Skin epidermis (tissue), 12 donors: ENCODE results near the gene FSTL4.

ENCODE experiments used
- H3K27ac ChIP-seq, 21 experiments: fragments of 200-600 bp; sonication (generic) in 11 of 21; one replicate each; pipeline ENCODE4 v1.5.0; 2020; ENCODE audit warnings: mild to moderate bottlenecking in 3 of 21, inconsistent platforms in 2 of 21, moderate library complexity in 2 of 21
- H3K4me3 ChIP-seq, 7 experiments: fragments of 200-600 bp; sonication (generic) in 2 of 7; one replicate each; pipeline ENCODE4 v1.5.0; 2020; ENCODE audit warnings: inconsistent platforms in 2 of 7, mild to moderate bottlenecking in 2 of 7, moderate library complexity in 1 of 7

The FSTL4 gene

DNA sequence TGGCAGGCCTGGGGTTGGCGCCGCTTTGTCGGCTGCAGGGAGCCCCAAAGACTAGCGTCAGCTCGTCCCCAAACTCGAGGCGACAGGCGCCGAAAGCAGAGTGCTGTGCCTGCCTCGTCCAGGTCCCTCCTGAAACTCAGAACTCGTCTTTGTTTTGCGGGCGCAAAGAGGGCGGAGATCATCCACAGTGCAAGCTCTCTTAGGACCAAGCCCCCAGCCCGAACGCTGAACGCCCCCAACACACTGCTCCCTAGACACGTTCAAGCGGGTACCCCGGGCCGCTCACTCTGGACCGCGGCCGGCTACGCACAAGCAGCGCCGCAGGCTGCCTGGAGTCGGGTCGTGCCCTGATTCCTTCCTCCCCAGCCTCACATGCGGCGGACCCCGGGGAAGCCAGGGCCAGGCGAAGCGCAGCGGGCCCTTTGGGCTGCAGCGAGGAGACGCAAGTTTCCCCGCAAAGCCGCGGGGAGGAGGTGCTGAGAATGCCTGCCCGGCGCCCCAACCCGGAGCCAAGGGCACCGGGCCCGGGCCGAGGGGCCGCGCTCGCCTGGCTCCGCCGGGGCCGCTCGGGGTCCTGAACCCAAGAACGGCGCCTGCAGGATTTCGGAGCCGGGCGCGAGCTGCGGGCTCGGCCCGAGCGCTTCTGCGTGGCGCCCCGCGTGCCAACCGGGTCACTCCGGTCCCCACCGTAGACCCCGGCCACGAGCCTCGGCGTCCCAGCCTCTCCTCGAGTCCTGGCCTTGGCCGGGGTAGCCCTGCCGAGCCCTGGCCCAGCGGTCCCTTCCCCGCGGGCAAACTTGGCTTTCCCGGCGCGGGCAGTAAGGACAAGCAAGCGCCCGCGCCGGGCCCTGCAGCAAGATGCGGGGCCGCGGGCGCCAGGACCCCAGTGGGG is 738 bp downstream of the FSTL4 start:
- peak overlapping the region; percentile 15 to 45 (median 33) for H3K4me3 ChIP-seq
- H3K27ac ChIP-seq: no peak overlapping the region

DNA sequence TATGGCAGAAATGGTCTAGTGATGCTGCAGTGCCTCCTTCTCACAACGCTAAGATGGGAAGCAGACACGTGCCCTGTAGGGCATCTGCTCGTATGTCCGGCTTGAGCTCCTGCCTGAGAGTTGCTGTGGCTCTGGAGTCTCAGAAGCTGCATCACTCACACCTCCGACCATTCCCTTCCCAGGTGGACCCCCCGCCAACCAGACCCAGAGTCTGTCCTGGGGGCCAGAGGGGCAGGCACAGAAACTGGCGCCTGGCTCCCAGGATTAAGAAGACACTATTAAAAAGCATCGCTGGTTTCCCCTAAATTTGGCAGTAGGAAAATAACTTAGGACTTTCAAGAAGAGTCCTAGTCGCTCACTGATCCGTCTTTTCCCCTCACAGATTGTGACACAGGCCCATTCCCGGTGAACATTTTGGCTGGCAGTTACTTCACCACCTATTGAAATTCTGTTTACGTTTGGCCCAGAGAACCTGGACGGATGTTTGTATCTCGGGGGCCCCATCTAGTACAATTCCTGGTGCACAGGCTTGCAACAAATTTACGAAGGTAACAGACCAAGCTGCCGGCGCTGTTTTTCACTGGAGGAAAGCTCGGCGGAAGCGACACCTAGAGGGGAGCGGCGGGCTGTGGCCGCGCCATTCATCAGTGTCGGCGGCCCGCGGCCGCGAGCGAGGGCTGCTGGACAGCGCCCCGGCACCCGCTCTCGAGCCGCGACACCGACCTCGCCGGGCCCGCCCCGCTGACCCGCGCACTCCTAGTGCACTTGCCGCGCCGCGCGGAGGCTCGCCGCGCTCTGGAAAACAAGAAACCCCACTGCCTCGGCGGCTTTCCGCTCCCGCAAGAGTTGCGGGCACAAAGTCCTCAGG is 1.6 kb downstream of the FSTL4 start:
- no peak overlapping the region for H3K27ac ChIP-seq
- H3K4me3 ChIP-seq: peak overlapping the region in 5 of 7 experiments; percentile 15 to 45 (median 43)

DNA sequence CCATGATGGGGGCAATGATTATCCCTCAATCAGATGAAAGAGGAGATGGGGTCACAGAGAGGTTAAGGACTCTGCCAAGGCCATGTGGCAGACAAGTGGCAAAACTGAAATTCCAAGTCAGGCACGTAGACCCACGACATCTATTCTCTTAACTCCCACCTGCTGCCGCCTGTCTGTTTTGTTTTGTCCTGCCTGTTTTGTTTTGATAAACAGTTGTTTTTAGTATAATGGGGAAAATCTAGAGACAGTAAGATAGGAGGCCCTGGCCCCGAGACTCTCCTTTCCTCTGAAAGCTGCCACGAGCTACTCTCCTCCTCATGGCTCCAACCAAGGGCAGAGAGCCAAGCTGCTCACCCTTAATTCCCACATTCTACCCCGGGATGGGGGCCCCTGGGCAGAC is 4.9 kb downstream of the FSTL4 start:
- no peak overlapping the region for H3K4me3 ChIP-seq
- H3K27ac ChIP-seq: no peak overlapping the region

DNA sequence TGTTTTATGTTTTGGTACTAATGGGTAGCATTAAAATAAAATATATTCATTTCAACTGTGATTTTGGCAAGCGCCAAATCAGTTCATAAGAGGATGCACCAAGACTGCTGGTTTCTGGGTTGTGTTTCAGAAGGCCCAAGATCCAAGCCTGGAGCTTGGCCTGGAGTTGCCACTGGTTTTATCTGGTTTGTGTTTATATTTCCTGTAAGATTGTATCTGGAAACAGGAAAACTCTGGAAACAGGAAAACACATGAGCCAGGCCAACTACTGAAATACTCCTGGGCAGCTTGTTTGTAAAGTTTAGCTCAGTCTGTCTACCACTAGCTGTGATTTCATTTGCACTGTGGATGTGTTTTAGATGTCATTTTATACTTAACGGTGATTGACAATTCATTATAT is 5.5 kb downstream of the FSTL4 start:
- no peak overlapping the region for H3K4me3 ChIP-seq
- no peak overlapping the region for H3K27ac ChIP-seq

DNA sequence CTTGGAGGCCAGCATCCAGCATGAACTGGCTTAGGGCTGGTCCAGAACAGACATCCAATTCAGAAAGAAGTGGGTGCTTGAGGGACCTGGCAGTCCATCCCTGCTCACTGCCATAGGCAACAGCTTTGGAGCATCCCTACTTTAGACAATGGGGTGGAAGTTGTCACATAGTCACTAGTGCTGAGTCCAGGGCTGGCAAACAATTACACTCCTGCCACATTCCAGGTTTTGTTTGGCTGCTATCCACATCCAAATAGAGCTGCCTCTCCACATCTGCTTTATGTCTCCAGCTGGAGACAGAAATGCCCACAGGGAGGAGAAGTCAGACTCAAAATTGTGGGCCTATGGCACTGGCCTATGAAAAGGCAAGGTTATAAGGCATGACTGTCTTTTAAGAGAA is 7.0 kb downstream of the FSTL4 start:
- no peak overlapping the region for H3K4me3 ChIP-seq
- H3K27ac ChIP-seq: no peak overlapping the region

DNA sequence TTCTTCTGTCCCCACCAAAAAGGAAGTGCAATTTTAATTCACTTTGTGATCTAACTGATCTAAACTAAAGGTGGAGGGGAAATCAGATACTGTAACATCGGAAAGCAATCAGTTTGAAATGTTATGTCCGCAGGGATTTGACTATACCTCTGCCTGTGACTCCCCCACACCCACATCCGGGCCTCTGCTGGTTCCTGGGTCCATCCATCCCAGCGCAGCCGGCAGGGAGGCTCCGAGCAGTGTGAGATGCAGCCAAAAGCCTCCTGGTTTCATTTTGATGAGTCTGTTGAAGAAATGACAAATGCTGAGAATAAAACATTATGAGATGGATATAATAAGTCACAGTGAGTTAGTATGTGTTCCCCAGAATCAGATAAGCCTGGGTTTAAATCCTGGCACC is 8.6 kb downstream of the FSTL4 start:
- Histone ChIP-seq H3K27ac (no peak overlapping the region), H3K4me3 (no peak overlapping the region)

DNA sequence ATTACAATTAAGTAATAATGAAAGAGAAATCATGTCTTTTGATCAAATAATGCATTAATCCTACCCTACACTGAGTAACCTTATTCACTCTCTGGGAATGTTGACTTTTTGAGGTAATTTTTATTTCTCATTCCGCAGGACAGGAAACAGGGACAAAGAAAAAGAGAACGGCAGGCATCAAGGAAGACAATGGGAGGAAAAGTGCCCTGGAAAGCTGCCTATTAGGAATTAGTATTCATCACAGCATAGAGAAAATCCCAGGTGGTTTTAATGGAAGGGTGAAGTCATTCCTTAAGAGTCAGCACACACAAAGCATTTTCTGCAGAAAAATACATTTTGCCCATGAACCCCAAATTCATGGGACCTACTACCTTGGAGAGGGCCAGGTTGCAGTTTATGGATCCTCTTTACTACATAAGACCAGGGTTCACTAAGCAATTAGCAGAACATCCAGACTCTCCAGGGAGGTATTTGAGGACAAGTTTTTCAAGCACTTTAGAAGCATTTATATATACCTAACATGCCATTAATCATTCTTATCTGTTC is 9.4 kb downstream of the FSTL4 start:
- H3K4me3 ChIP-seq: no peak overlapping the region
- H3K27ac ChIP-seq: no peak overlapping the region

DNA sequence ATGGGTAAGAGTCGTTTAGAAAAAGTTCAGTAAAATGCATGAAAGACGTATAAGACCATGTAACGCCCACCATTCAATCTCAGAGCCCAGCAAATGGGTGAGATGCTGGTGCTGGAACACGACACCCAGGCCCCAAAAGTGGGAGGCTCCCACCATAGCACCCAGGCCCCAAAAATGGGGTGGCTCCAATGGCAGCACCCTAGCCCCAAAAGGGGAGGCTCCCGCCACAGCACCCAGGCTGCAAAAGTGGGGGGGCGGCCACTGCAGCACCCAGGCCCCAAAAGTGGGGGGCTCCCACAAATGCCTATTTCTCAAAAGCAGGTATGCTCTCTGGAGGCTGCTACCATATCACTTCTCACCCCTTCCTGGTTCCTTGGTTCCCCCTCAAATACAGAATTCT is 12.7 kb downstream of the FSTL4 start:
- no peak overlapping the region for H3K4me3 ChIP-seq
- no peak overlapping the region for H3K27ac ChIP-seq

DNA sequence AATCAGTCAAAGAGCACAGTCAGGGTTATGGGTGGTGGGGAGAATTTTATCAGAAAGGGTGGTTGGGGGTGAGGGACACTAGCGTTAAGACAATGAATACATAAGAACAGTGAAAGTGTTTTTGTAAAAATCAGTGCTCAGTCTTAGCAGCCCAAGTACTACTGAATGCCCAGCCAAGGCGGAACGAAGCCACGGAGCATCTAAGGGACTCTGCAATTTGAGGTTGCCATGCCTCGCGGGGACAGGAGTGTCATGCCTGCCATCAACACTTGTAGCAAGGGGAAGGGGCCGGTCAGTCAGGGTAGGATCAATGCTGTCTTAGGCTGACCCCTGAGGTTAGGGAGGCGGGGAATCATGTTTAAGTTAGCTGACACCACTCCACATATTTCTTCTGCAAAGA is 13.3 kb downstream of the FSTL4 start:
- H3K4me3 ChIP-seq: no peak overlapping the region
- no peak overlapping the region for H3K27ac ChIP-seq

DNA sequence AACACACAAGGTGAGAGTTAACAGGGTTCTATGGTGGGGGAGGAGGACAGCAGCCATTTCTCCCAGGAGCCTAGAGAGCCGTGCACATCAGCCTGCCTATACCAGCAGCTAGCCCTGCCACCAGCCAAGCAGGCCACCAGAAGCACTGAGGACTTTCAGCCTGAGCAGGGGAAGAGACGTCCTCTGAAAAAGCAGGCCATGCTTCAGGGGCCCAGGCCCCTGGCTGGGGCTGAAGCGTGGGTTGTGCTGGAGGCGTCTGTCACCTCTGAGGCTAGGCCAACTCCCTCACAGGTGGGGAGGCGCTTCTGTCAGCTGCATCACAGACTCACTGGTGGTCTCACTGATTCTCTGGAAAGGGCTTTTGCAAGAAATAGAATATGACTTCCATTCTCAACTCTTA is 16.3 kb downstream of the FSTL4 start:
- H3K4me3 ChIP-seq: no peak overlapping the region
- H3K27ac ChIP-seq: no peak overlapping the region

DNA sequence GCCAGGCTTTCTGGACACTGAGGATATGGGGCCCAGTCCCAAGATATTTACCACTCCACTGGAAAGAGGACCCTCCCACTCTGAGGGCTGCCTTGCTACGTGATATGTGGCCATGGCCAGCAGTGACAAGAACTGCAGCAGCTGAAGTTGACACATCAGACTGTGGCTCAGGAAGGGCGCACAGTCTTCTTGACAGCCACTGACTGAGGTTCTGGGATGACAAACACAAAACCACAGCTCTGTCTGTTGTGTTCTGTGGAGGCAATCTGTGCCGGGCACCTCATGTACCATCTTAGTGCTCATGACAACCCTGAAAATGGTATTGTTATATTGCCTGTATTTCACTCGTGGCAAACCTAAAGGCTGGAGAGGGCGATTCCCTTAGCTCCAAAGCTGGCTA is 16.9 kb downstream of the FSTL4 start:
- H3K4me3 ChIP-seq: no peak overlapping the region
- H3K27ac ChIP-seq: no peak overlapping the region

DNA sequence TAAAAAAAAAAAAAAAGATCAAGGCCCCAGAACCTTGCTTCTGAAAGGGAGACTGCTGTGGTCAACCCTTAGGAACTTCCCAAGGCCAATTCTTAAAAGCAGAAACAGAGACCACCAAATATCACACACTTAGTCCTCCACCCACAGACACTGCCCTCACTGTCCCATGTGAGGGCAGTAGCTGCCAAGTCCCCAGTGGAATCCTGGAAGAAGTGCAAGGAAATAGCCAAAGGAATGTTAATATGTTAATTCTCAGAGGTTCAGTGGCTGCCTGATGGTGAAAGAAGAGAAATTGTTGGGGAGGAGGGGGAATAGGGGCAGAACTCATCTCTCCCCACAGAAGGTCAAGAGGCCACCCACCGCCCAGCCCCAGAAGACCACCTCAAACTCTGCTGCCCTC is 23.1 kb downstream of the FSTL4 start:
- no peak overlapping the region for H3K27ac ChIP-seq
- no peak overlapping the region for H3K4me3 ChIP-seq

DNA sequence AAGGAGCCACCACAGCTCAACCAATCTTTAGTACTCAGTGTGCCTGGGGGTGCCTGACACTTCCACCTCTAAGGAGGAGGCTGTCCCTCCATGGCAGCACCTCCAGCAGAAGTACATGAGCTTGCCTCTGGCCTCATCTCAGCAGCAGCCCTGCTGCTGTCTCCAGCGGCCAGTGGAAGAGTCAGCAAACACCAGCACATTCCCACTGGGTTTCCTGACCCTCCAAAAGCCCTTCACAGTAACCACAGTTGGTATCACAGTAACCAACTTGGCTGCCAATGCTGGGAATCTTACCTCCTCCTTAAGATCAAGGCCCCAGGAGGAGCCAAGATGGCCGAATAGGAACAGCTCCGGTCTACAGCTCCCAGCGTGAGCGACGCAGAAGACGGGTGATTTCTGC is 29.4 kb downstream of the FSTL4 start:
- peak overlapping the region in 3 of 21 experiments; percentile 24 to 65 (median 50) for H3K27ac ChIP-seq
- H3K4me3 ChIP-seq: no peak overlapping the region

DNA sequence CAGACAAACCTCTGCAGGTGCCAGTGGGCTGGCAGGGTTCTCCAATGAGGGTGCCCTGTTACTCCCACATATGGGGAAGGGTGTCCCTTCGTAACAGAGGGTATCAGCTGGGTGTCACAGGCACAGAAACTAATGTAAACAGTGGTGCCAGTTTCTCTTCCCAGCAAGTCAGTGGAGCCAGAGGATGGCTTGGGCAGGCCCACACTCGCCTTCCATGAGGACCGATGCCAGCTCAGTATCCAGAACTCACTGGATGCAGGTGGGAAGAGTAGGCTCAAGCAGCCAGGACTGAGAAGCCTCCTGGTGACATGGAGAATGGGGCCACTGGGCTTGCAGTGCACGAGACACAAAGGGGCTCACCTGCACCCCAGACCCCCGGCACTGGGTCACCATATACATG is 30.4 kb downstream of the FSTL4 start:
- no peak overlapping the region for H3K4me3 ChIP-seq
- H3K27ac ChIP-seq: no peak overlapping the region

DNA sequence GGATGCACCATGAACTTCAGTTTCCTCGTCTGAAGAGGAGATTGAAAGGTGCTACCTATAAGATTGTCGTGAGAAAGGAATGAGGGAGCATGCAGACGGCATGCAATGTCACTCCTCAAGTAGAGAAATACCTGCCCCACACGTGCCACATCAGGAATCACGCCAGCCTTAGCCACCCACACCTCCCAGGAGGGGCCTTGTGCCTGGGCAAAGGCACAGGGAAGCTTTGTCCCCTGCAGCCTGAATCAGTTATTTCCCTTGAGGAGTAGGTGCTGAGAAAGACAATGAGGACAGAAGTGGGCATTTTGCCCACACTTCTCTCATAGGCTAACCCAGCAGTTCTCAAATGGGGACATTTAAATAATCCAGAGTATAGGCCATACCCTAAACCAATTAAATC is 31.0 kb downstream of the FSTL4 start:
- Histone ChIP-seq H3K27ac (no peak overlapping the region), H3K4me3 (no peak overlapping the region)

DNA sequence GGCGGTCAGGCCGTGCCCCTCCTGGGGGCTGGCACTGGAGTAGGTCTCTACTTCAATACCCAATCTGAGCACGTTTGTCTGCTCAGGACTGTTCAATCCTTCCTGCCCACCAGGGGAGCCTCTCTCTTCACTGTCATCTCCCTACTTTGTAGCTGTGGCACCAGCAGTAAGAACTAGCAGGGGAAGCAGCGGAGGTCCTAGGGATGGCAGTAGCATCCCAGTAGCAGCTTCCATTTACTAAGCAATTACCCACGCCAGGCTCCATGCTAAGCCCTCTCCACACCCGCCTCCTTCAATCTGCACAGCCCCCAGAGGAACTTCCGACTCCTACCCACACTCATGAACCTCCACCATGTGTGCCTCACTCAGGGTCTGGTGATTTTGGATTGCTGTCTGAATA is 31.7 kb downstream of the FSTL4 start:
- H3K27ac ChIP-seq: no peak overlapping the region
- H3K4me3 ChIP-seq: no peak overlapping the region

DNA sequence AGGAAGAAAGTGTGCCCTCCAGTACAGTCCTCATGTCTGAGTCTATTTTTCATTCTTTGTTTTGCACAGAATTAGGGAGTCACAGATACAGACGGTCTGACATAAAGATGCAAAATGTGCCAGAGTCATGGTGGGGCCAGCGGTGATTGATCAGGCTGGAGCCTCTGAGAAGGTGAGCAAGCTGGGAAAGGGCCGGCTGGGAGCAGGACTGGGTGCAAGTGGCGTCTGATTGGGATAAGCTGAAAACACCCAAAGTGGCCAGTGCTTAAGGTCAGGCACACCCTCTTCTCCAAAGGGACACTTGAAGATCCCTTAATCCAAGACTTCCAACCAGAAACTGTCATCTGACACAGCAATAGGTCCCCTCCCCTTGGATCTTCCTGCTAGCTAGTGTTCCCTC is 32.6 kb downstream of the FSTL4 start:
- H3K4me3 ChIP-seq: no peak overlapping the region

DNA sequence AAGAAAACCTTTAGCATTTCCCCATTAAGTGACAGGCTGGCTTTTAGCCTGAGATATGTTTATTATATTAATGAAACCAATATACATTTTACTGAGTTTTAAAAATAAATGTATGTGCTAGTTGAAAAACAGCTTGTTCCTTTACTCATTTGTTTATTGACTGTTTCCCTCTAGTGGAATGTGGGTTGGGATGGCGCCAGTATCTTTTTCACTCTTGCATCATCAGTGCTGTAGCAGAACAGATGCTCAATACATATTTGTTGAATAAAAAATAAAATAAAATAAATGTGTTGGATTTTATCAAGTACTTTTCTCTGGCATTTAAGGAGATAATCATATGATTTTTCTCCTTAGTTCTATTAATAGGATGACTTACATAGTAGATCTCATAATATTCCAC is 43.0 kb downstream of the FSTL4 start:
- H3K4me3 ChIP-seq: no peak overlapping the region
- H3K27ac ChIP-seq: no peak overlapping the region

More for the DNA sequence above, 32.6 kb downstream of the FSTL4 start:
- no peak overlapping the region for H3K27ac ChIP-seq

DNA sequence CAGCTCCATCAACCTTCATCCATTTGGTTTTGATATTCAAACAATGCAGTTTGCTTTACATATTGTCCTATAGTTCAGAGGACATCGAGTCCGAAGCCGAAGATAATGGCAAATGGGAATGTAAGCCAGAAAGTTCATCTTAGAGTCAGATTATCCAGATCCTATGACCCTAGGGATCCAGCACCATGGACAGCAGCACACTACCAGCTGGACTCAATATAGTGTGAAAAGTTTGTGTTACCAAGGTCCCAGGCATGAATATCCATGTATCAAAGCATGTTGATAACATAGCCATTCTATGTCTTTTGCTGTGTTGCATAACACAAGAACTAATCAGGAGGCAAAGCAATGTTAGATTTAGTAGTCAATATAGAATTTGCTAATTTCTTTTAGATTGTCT is 46.3 kb downstream of the FSTL4 start:
- Histone ChIP-seq H3K27ac (no peak overlapping the region), H3K4me3 (no peak overlapping the region)

DNA sequence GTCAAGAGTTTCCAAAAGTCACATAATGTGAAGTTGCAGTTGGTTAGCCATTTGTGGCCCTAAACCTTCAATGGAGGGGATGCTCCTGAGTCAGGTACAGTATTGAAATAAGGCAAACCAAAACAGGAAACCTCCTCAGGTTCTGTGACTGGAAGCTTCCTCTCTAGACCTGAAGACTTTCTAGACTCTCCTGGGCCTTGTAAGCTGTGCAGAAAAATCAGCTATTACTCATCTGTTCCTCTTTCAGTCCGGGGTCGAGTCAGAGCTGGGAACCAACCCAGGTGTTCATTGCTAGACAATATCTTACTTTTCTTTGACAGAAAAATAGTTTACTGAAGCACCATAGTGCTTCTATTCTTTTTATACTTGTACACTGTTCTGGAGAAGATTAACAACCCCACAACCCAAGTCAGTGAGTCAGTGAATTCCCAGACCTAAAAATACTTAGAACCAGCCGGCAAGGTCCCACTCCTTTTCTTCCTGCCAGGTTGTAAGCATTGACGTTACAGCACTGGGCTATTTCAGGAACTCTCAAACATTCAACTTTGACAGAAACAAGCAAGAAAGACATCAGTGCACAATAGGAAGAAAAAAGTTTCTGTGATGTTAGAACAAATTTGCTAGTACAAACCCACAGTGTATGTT is 47.3 kb downstream of the FSTL4 start:
- no peak overlapping the region for H3K27ac ChIP-seq
- H3K4me3 ChIP-seq: no peak overlapping the region
